ENCODE results near the gene ITPR1.
"Not testable (repeated sequence)": the region's sequence is repeated elsewhere in the genome, so short reads cannot be mapped to it uniquely, and the experiment has no call there.

ITPR1 gene

GRCh38 chr3:4749567-4750002 lies 256.4 kb downstream of the ITPR1 start:
- no peak for DNase-seq

GRCh38 chr3:4750306-4750968 lies 257.3 kb downstream of the ITPR1 start:
- no peak for DNase-seq

GRCh38 chr3:4751029-4751501 lies 257.9 kb downstream of the ITPR1 start:
- DNase-seq: no peak

DNA sequence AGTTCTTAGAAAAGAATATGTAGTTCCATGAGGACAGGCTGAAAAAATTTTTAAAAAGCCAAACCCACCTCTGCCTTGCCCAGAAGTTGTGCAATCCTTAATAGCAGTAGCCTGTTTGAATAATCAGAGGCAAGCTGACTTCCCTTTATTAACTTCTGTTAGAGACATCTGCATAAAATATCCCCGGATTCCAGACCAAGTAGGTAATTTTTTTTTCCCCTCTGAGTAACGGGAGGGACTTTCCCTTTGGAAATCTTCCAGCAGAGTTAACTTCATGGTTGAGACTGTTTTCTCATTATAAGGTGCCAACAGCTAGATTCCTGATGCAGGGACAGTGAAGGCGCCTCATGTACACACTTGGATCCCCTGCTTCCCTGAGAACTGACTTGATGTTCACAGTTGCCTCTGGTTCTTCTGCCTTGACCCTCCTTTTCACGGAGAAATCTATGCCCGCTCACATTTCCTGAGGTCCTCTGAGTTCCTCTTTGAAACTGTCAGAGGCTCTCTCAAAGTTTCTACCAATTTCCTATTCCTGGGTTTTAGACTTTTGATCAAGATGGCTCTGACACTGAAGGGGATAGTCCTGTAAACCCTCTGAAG lies 258.5 kb downstream of the ITPR1 start:
- DNase-seq: peak; percentile 55

- peak; percentile 88 for DNase-seq
These were observed 259.3 kb downstream of the ITPR1 start for GRCh38 chr3:4752201-4753072.

DNA sequence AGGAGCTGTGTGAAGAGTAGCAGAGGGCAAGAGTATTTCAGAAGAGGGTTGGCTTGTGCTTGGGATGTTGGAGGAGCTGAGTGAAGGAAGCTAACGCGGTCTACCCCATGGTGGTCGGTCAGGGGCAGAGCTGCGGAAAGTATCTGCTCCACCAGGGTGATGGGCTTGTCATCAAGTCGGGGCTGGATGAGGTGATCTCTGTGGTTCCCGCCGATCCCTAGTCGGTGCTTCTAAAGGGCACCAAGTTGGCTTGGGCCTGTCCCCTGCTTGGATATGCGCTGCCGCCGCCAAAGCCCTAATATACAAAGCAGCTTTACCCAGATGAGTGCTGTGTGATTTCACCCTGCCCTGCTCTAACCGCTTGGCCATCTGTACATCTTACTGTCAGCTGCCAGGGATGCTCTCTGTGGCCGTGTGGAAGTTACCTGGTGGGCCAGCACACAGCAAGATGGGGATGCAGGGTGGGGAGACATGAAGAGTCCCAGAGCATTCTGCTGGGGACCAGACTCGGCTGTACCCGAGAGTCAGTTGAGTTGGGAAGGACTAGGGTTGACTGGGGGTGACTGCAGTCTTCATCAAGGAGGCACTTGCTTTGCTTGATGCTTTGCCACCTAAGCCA lies 260.0 kb downstream of the ITPR1 start:
- no peak for DNase-seq

DNA sequence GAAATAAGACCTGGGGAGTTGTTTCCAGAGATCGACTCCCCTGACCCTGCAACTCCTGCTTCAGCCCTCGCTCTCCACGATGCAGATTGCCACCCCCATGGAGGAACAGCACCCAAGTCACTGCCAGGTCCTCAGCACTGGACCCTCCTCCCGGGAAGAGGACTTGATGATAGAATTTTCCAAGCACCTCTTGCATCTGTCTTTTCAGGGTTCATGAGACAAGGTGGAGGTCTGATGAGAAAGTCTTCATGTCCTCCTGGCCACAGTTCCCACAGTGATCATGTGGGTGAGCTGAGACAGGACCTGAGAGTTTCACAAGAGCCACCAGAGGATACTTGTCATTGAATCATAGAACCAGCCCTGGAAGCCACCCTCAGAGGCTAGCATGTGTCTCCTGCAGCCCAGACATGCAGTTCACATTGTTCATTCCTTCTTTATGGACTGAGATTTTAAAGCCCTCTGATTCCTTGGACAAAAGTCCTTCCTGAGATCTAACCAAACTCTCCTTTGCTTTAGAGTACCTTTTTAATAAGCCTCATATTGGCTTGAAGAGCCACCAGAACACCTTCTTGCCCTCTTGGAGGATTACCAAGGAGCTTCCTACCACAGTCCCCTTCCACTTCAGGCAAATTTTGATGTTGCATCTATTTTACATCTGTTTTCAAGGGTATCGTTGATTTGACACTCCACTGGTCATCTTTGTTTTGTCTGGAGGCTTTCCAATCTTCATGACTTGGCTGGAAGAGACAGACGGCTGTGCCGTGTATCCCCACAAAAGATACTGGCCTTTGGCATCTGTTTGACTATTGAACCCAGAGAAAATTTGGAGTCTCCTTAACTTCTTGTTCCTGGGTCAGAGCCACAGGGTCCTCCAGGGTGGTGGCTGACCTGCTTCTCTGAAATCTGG lies 261.3 kb downstream of the ITPR1 start:
- DNase-seq: no peak

DNA sequence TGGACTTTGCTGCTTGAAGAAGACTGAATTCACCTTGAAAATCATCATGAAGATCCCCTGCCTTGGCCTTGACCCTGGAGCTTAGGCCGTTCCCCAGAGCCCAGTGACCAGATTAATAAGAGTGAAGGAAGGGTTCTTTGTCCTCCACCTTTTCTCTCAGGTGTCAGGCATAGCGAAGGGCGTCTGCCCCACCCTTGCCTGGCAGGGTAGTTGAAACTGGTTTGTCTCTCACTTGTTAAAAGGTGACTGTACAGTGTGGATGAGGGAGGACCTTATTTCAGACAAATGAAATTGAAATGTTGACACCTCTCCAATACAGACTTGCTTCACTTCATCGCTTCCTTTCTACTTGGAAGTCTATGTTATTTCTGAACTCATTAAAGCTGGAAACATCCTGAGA lies 262.4 kb downstream of the ITPR1 start:
- no peak for DNase-seq

DNA sequence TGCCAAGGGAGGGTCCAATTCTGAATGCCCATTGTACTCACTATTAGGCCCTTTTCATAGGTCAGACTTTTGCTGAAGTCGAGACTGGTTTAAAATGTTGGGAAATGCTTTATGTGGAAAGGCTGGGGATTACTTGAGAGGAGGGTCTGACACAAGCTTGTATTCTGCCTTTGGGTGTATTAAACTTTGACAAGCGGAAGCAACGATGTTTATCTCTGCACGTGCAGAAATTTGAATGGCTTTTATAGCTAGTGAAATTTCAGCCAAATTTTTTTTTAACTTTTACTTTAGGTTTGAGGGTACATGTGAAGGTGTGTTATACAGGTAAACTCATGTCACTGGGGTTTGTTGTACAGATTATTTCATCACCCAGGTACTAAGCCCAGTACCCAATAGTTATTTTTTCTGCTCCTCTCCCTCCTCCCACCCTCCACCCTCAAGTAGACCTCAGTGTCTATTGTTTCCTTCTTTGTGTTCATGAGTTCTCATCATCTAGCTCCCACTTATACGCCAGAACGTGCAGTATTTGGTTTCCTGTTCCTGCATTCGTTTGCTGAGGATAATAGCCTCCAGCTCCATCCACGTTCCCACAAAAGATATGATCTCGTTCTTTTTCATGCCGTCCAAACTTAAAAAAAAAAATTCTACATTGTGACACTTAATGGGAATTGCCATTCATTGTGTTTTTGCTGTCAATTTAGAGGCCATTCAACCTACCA lies 263.1 kb downstream of the ITPR1 start:
- no peak for DNase-seq

DNA sequence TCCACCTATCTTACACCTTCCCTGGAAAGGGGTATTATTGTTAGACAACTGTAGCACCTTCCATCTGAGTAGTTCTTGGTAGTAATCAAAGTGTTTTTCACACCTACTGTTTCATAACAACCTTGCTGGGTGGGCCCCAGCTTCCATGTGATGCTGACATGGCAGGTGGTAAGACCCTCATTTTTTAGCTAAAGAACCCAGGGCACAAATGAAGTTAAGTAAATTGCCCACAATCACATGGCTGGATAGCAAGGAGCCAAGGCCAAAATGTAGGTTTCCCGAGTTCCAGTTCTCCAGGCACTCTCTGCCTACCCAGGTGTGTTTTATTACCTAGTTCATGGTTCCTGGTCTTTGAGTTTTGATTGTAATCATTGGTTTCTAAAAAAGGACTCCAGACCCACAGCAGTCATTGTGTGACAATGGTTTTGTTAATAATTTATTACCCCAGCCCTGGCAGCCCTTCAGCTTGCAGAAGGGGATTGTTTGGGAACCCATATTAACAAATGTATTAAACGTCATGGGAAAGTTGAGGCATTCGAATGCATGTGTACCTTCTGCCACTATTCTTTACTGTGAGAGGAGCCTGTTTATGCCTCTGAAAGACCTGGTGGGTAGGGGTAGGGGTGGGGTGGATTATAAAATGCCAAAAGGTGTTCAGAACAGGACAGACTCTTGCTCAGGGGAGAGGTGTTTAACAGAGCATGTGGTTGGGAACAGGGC lies 263.9 kb downstream of the ITPR1 start:
- no peak for DNase-seq

DNA sequence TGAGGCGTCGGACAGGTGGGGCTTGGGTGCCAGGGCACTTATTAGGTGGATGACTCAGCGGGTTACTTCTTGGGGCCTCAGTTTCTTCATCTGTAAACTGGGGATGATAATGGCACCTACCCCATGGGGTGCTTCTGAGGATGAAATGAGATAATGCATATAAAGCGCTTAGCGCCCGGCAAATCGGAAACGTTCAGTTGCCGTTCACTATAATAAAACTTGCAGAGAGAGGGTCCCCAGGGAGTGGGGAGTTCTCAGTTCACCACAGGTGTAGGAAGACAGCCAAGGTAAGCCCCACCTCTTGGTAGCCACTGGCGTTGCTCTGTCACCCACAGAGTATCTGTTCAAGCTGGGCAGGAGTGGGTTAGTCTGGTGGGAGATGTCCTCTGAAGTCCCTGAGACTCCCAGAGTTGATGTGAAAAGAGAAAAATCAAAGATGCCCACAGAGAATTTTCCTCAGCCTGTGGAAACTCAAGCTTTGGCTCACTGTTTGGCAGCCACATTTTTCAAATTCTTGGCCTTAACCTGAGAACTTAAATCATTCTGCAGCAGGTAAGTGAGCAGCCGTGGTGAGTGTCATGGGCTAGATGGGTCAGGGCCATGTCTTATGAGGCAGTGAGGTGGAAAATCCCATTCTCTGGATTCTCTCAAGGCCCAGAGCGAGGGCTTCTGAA lies 264.6 kb downstream of the ITPR1 start:
- DNase-seq: no peak

- no peak for DNase-seq
These were observed 265.2 kb downstream of the ITPR1 start for GRCh38 chr3:4758249-4758860.

- no peak for DNase-seq
These were observed 266.0 kb downstream of the ITPR1 start for GRCh38 chr3:4758957-4759656.

- no peak for DNase-seq
These were observed 266.7 kb downstream of the ITPR1 start for GRCh38 chr3:4759689-4760312.

- DNase-seq: no peak
These were observed 268.6 kb downstream of the ITPR1 start for GRCh38 chr3:4761759-4762158.

DNA sequence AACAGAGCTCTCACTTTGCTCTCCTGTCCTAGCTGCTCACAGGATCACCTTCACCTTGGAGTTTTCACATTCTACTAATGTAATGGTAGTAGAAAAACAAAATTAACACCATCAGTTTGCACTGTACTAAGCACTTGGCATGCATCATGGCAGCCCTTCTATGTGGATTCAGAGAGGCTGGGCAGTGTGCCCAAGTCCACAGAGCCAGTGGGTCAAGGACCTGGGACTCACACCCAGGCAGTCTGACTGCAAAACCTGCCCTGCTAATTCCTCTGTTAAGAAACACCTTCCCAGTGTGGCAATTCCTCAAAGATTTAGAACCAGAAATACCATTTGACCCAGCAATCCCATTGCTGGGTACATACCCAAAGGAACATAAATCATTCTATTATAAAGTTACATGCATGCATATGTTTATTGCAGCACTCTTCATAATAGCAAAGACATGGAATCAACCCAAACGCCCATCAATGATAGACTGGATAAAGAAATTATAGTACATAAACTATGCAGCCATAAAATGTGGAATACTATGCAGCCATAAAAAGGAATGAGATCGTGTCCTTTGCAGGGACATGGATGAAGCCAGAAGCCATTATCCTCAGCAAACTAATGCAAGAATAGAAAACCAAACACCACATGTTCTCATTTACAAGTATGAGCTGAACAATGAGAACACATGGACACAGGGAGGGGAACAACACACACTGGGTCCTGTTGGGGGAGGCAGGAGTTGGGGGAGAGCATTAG lies 269.5 kb downstream of the ITPR1 start:
- DNase-seq: not testable (repeated sequence)

DNA sequence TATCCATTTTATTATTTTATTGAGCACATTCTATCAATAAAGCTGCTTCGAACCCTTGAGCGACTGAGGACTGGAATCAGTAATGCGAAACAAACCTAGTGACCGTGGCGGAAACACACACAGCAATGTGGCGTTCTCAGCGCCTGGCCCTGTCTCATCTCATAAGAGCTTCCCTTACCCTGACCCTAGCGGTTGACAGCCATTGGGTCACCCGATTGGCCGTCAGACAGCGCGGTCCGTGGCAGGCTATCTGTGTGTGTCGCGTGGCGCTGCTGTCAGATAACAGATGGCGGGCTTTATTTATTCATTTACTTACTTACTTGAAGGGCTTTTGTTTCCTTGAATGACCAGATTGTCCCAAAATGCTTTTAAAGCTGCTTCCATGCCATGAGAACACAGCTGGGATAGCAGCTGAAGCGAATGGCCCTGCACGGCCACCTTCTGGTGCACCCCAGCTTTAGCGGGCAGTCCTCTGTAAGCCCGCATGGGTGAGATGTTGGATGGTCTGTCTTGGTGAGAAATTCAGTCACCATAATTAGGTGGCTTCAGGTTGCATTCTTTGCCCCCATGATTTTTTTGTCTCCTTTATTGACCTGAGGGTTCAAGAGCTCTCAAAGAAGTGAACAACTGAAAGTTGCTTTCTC lies 270.6 kb downstream of the ITPR1 start:
- DNase-seq: no peak

Data from SIG-M5 (cell line).